Heart right ventricle (tissue), 16 donors: ENCODE measurements around the gene RAPGEF3. TPM values are rescaled to one million over a fixed set of nuclear protein-coding genes. Genes with fewer than 3 reads are reported as not detected.

Experiments used
- ATAC-seq, 8 donors: fragments of 200-7000 bp; cut with Tn5 transposase; one replicate each; pipeline ENCODE4 v1.9.1; 2020; ENCODE audit warnings: mild to moderate bottlenecking in 8 of 8, moderate library complexity in 8 of 8, moderate number of reproducible peaks in 1 of 8
- DNase-seq, 2 donors: peaks; one replicate each; pipeline ENCODE4 v3.0.0-alpha.2; 2020
- H3K27ac ChIP-seq, 10 donors: fragments of 200-600 bp; sonication (generic) in 2 of 10; one replicate each; pipeline versions ENCODE4 v1.5.0 to v1.8.0; 2020 to 2022; ENCODE audit warnings: mild to moderate bottlenecking in 3 of 10
- H3K27me3 ChIP-seq, 7 donors: fragments of 200-600 bp; one replicate each; pipeline ENCODE4 v1.8.0; 2021 to 2022; ENCODE audit warnings: mild to moderate bottlenecking in 2 of 7
- H3K36me3 ChIP-seq, 9 donors: fragments of 200-600 bp; sonication (generic) in 1 of 9; one replicate each; pipeline versions ENCODE4 v1.5.0 to v1.8.0; 2020 to 2022; ENCODE audit warnings: mild to moderate bottlenecking in 2 of 9
- H3K4me1 ChIP-seq, 9 donors: fragments of 200-600 bp; sonication (generic) in 1 of 9; one replicate each; pipeline versions ENCODE4 v1.5.0 to v1.8.0; 2020 to 2022; ENCODE audit warnings: mild to moderate bottlenecking in 4 of 9
- H3K4me3 ChIP-seq, 10 donors: fragments of 200-600 bp; sonication (generic) in 2 of 10; one replicate each; pipeline versions ENCODE4 v1.5.0 to v1.8.0; 2020 to 2022; ENCODE audit warnings: mild to moderate bottlenecking in 7 of 10, moderate library complexity in 2 of 10
- H3K9me3 ChIP-seq, 11 donors: fragments of 200-600 bp in 10 of 11; sonication (generic) in 2 of 11; one replicate each; pipeline versions ENCODE4 v1.5.0 to v1.8.0; 2013 to 2022; ENCODE audit warnings: mild to moderate bottlenecking in 2 of 11, control low read depth in 1 of 11, moderate library complexity in 1 of 11
- WGBS, 2 donors: extraction: QIAGEN DNeasy Blood & Tissue Kit; methylation state at CpG; one replicate each; pipeline ENCODE4 v1.1.7; 2013; ENCODE audit warnings: inconsistent platforms in 1 of 2; 5-methylcytosine and 5-hydroxymethylcytosine counted together
- intact Hi-C, 10 donors: fragments of 100-400 bp; cut with DNase I; formaldehyde crosslinking; loops; one replicate each; pipeline versions ENCODE4 v1.11.1 to v1.14.2; 2022
- polyA plus RNA-seq, 2 donors: library from polyadenylated mRNA; stranded (reverse); fragments of 200-250 nt; gene quantifications; one replicate each; pipeline ENCODE4 v1.2.3, GENCODE V29; 2013
- total RNA-seq, 10 donors: library from RNA; stranded (reverse); fragmentation: NEBNext Ultra II Directional in 3 of 10; extraction: Animal tissue kit (Norgen Biotek cat#: 25700) in 3 of 10; gene quantifications; one replicate each; pipeline versions ENCODE4 v1.2.1 to v1.2.4, GENCODE V29; 2021 to 2023
- TF ChIP-seq, protein P1 (sequence below), 9 donors: fragments of 200-600 bp; sonication (generic) in 2 of 9; IDR thresholded peaks; one replicate each; pipeline versions ENCODE4 v1.5.0 to v1.8.0; 2021 to 2022; ENCODE audit warnings: antibody characterized with exemption in 9 of 9, mild to moderate bottlenecking in 5 of 9, moderate library complexity in 1 of 9
- donor health status: Arrhythmogenic right ventricular cardiomyopathy.
- donor health status: ischemic (EF 13 %, LVEDD 7.1; RV severe dilation, severe dysfunction).
- donor health status: healthy with polysubstance abuse.
- donor health status: DM: no; HTN: yes; CAD: no.
- donor health status: DM: no; HTN: no; CAD: no.
- donor health status: ischemic (EF 25% LVEDD 6.9; RV normal size, moderate dysfunction).
- donor health status: ischemic (EF 25% LVEDD 5.7; RV mildly dilated, moderate dysfunction).
- donor health status: healthy.
- donor health status: DM: yes; HTN: yes; CAD: no.
- donor health status: Ischemic cardiomyopathy.
- donor health status: ischemic (EF 35%, LVEDD 5.7; RV mildly dilated, moderate dysfunction).
- donor health status: nonischemic (EF 11% LVEDD 7.7; RV severe dilation, severe dysfunction).
- donor health status: DM: yes; HTN: yes; CAD: no.
- donor health status: PGD.
- donor health status: ischemic (EF 29% LVEDD 5.4; RV normal size, mild dysfunction).
- donor health status: nonischemic (EF 23%, LVEDD 6.1; RV moderate dilation, normal function).

The RAPGEF3 gene
- total and polyA plus RNA-seq, 12 donors: 9.5 to 173 (median 20.1) TPM

DNA sequence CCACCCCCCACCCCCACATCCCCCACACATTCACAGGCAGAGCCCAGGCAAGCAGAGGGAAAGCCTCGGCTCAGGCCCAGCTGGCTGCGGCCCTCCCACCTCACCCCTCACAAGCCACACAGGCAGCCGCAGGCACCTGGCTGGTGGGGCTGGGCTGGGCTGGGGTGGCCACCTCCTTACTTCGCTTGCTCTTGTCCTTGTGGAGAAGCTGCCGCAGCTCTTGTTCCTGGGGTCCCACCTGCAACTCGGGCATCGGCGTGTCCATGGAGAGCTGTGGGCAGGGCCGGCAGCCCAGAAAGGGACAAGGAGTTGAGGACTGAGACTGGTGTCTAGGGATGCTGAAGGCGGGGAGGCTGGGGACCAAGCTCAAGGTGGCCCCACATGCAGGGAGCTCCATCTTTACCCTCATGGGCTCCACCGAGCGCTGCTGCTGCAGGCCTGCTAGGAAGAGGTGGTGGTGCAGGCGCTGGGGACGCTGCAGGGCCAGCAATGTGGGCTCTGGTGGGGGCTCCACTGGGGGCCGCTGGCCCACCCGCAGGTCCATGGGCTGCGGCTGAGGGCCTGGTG, 39.8 kb upstream of the RAPGEF3 start:
- H3K27me3 ChIP-seq: no peaks in the 10 kb centered on the region
- ATAC-seq (no peak), DNase-seq (no peak)

DNA sequence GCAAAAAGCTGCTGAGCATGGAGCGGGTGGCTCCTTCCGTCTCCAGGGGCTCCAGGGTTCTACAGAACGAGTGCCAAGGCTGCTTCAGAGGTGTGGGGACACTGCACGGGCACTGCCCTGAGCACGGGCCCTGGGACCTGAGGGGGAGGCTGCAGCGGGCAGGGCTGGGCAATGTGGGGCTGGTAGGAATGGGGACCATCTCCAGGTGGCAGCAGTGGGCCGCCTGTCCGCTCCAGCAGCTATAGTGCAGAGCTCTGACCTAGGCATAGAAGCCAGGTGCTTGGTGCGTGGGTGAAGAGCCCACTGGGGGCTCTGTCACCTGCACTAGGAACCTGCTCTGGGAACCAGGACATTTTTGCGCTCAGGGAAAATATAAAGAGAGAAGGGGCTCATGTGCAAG, 38.8 kb upstream of the RAPGEF3 start:
- 73 to 77% methylated on average over 10 of the region's 10 CpGs for WGBS, 2 donors
- ATAC-seq: peak in 4 of 8 donors; percentile 18 to 31 (median 27)
- peaks cover 0 to 79% (median 53%) of the 10 kb centered on the region in 9 donors for H3K36me3 ChIP-seq
- intact Hi-C loops: loop anchor here in 7 of 10 donors (1.0 to 5.0 kb wide), 3 partner anchors 40 to 41 kb away; no protein-coding TSS in a partner anchor
- no peaks in the 10 kb centered on the region for H3K27me3 ChIP-seq
- no peak for DNase-seq
- TF ChIP-seq, protein P1, sequence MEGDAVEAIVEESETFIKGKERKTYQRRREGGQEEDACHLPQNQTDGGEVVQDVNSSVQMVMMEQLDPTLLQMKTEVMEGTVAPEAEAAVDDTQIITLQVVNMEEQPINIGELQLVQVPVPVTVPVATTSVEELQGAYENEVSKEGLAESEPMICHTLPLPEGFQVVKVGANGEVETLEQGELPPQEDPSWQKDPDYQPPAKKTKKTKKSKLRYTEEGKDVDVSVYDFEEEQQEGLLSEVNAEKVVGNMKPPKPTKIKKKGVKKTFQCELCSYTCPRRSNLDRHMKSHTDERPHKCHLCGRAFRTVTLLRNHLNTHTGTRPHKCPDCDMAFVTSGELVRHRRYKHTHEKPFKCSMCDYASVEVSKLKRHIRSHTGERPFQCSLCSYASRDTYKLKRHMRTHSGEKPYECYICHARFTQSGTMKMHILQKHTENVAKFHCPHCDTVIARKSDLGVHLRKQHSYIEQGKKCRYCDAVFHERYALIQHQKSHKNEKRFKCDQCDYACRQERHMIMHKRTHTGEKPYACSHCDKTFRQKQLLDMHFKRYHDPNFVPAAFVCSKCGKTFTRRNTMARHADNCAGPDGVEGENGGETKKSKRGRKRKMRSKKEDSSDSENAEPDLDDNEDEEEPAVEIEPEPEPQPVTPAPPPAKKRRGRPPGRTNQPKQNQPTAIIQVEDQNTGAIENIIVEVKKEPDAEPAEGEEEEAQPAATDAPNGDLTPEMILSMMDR (IDR thresholded peaks at IDR 0.05): peak in 7 of 9 donors; percentile 31 to 58 (median 44)
- peaks cover 35 to 51% (median 42%) of the 10 kb centered on the region in 9 donors for H3K4me1 ChIP-seq
- H3K9me3 ChIP-seq: no peaks in the 10 kb centered on the region
- H3K4me3 ChIP-seq: no peak overlapping the region
- H3K27ac ChIP-seq: no peak overlapping the region

More for the DNA sequence above, 39.8 kb upstream of the RAPGEF3 start:
- Histone ChIP-seq H3K36me3 (peaks cover 0 to 68% (median 44%) of the 10 kb centered on the region in 9 donors), H3K4me3 (no peak overlapping the region), H3K4me1 (peaks cover 44 to 57% (median 52%) of the 10 kb centered on the region in 9 donors), H3K27ac (peak overlapping the region in 7 of 10 donors; percentile 2 to 99 (median 76)), H3K9me3 (no peaks in the 10 kb centered on the region)
- WGBS, 2 donors: 88 to 91% methylated on average over 17 of the region's 17 CpGs
- intact Hi-C loops: loop anchor here in 7 of 10 donors (1.0 to 5.0 kb wide), 3 partner anchors 18 to 39 kb away; no protein-coding TSS in a partner anchor
- TF ChIP-seq, protein P1 (IDR thresholded peaks at IDR 0.05): no peak

DNA sequence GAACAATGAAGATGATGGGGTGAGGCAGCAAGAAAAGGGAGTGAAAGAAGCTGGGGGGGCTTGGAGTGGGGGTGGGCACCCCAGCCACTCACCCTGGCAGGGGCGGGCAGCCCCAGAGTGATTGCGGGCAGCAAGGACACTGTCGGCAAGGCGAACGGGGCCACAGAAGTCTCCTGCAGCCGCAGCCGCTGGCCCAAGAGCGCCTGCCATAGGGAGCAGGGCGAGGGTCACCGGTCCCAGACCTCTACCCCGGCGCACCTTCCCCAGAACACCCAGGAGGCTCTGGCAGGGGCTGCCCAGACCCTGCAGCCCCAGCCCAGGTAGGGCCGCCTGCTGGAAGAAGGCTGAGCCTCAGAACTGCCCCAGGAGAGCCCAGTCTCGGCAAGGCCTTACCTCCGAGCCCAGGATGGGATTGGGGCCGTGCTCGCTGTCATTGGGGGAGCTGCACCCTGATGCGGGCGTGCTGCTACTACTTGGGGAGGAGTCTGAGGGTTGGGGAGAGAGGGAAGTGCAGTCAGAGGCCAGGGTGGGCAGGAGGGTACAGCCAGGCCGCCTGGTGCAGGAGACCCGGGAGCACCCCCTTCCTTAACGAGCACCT, 37.2 kb upstream of the RAPGEF3 start:
- DNase-seq: no peak
- H3K27ac ChIP-seq: no peak overlapping the region

More for the DNA sequence above, 37.2 kb upstream of the RAPGEF3 start:
- intact Hi-C loops: loop anchor here in 5 of 10 donors (5.0 kb wide), 1 partner anchor 41 kb away; no protein-coding TSS in a partner anchor
- TF ChIP-seq, protein P1 (IDR thresholded peaks at IDR 0.05): no peak
- peaks cover 0 to 94% (median 63%) of the 10 kb centered on the region in 9 donors for H3K36me3 ChIP-seq
- 92 to 93% methylated on average over 18 to 22 of the region's 22 CpGs for WGBS, 2 donors
- H3K9me3 ChIP-seq: no peaks in the 10 kb centered on the region
- no peak overlapping the region for H3K4me3 ChIP-seq
- peaks cover 20 to 35% (median 27%) of the 10 kb centered on the region in 9 donors for H3K4me1 ChIP-seq
- H3K27me3 ChIP-seq: no peaks in the 10 kb centered on the region
- no peak for ATAC-seq
